ENCODE results near the gene NF1. TPM values are rescaled to one million over a fixed set of nuclear protein-coding genes. Genes with fewer than 3 reads are reported as not detected.

Gene NF1
- total and polyA plus RNA-seq, 2 donors (not counting 1 experiment from before 2014, with no cell fraction given), result 10.8 to 27.7 TPM

- Histone ChIP-seq H2AFZ (ENCODE audit: insufficient read depth, low read depth, low read length, poor library complexity, severe bottlenecking) (no peak overlapping the region), H3K4me2 (replicated peaks; ENCODE audit: low read depth, low read length, poor library complexity, severe bottlenecking) (no peak overlapping the region), H3K4me1 (ENCODE audit: control insufficient read depth in 2 of 2, insufficient read depth in 2 of 2, low read length in 2 of 2) (no peaks in the 10 kb centered on the region), H4K20me1 (ENCODE audit: control insufficient read depth, insufficient read depth, low read length, poor library complexity, severe bottlenecking) (no peaks in the 10 kb centered on the region), H3K4me3 (ENCODE audit: control extremely low read depth in 1 of 5, extremely low read depth in 1 of 5, insufficient read depth in 1 of 5, low read depth in 2 of 5, low read length in 4 of 5) (no peak overlapping the region), H3K9ac (ENCODE audit: low read length) (no peak overlapping the region), H3K27me3 (replicated peaks in 1 of 4; ENCODE audit: control extremely low read depth in 1 of 4, control insufficient read depth in 3 of 4, insufficient read depth in 4 of 4, low read length in 3 of 4) (no peaks in the 10 kb centered on the region), H3K36me3 (replicated peaks in 1 of 2; ENCODE audit: control extremely low read depth in 1 of 2, control insufficient read depth in 1 of 2, extremely low read depth in 1 of 2, insufficient read depth in 2 of 2, low read length in 1 of 2) (no peaks in the 10 kb centered on the region), H3K27ac (ENCODE audit: low read length in 2 of 2) (no peak overlapping the region), H3K9me3 (ENCODE audit: control extremely low read depth in 1 of 3, control insufficient read depth in 2 of 3, insufficient read depth in 1 of 3, low read length in 2 of 3) (no peaks in the 10 kb centered on the region), H3K79me2 (ENCODE audit: control insufficient read depth, insufficient read depth, low read length) (no peaks in the 10 kb centered on the region)
- no peak for TF ChIP-seq CTCF (IDR thresholded peaks at IDR 0.05)
- no peak for TF ChIP-seq EZH2 (IDR thresholded peaks at IDR 0.05; ENCODE audit: borderline replicate concordance, insufficient read depth, low read depth, low read length, poor library complexity, severe bottlenecking)
- ATAC-seq (ENCODE audit: low read depth) (no peak), DNase-seq (no peak)
- CTCF ChIA-PET, result interaction anchor here (0.8 to 1.0 kb wide), 3 partner anchors 13 to 178 kb away, joined by 3 read pairs; no protein-coding TSS in a partner anchor
- POLR2A ChIA-PET, result no interaction called here
- Mint-ChIP-seq H3K4me1 (no peaks in the 10 kb centered on the region), H3K27ac (no peak overlapping the region), H3K4me3 (no peak overlapping the region), H3K9me3 (ENCODE audit: insufficient read depth) (no peaks in the 10 kb centered on the region), H3K27me3 (no peaks in the 10 kb centered on the region)
- intact Hi-C loops (cut with micrococcal nuclease), result no loop called here
These were observed 116.7 kb downstream of the NF1 start for GRCh38 chr17:31211352-31212012.

GRCh38 chr17:31216031-31216751 lies 121.4 kb downstream of the NF1 start:
- H3K27me3 ChIP-seq (replicated peaks in 1 of 4; ENCODE audit: control extremely low read depth in 1 of 4, control insufficient read depth in 3 of 4, insufficient read depth in 4 of 4, low read length in 3 of 4), result no peaks in the 10 kb centered on the region
- no peaks in the 10 kb centered on the region for H3K4me1 Mint-ChIP-seq
- H3K4me1 ChIP-seq (ENCODE audit: control insufficient read depth in 2 of 2, insufficient read depth in 2 of 2, low read length in 2 of 2), result no peaks in the 10 kb centered on the region
- no peak overlapping the region for H3K9ac ChIP-seq (ENCODE audit: low read length)
- no peaks in the 10 kb centered on the region for H3K36me3 ChIP-seq (replicated peaks in 1 of 2; ENCODE audit: control extremely low read depth in 1 of 2, control insufficient read depth in 1 of 2, extremely low read depth in 1 of 2, insufficient read depth in 2 of 2, low read length in 1 of 2)
- no peak overlapping the region for H3K27ac ChIP-seq (ENCODE audit: low read length in 2 of 2)
- no peak overlapping the region for H3K4me2 ChIP-seq (replicated peaks; ENCODE audit: low read depth, low read length, poor library complexity, severe bottlenecking)
- H3K9me3 Mint-ChIP-seq (ENCODE audit: insufficient read depth), result no peaks in the 10 kb centered on the region
- DNase-seq (peak; percentile 63), ATAC-seq (ENCODE audit: low read depth) (no peak)
- no peak overlapping the region for H3K4me3 Mint-ChIP-seq
- H3K27ac Mint-ChIP-seq, result no peak overlapping the region
- ChIA-PET CTCF (interaction anchor here (0.6 to 5.5 kb wide), 32 partner anchors 8 to 1112 kb away, joined by 3 to 82 read pairs (median 4); partner anchors contain the start of genes CRLF3 and EVI2B), POLR2A (no interaction called here)
- H3K9me3 ChIP-seq (ENCODE audit: control extremely low read depth in 1 of 3, control insufficient read depth in 2 of 3, insufficient read depth in 1 of 3, low read length in 2 of 3), result no peaks in the 10 kb centered on the region
- intact Hi-C loops (cut with micrococcal nuclease), result loop anchor here (2.0 to 5.0 kb wide), 2 partner anchors 203 to 409 kb away; no protein-coding TSS in a partner anchor
- TF ChIP-seq CTCF (IDR thresholded peaks at IDR 0.05), result peak; percentile 82
- no peak for TF ChIP-seq EZH2 (IDR thresholded peaks at IDR 0.05; ENCODE audit: borderline replicate concordance, insufficient read depth, low read depth, low read length, poor library complexity, severe bottlenecking)
- no peak overlapping the region for H2AFZ ChIP-seq (ENCODE audit: insufficient read depth, low read depth, low read length, poor library complexity, severe bottlenecking)
- no peaks in the 10 kb centered on the region for H4K20me1 ChIP-seq (ENCODE audit: control insufficient read depth, insufficient read depth, low read length, poor library complexity, severe bottlenecking)
- 94% methylated on average over 2 of the region's 5 CpGs for WGBS (ENCODE audit: insufficient coverage)
- no peaks in the 10 kb centered on the region for H3K27me3 Mint-ChIP-seq
- H3K4me3 ChIP-seq (ENCODE audit: control extremely low read depth in 1 of 5, extremely low read depth in 1 of 5, insufficient read depth in 1 of 5, low read depth in 2 of 5, low read length in 4 of 5), result no peak overlapping the region
- no peaks in the 10 kb centered on the region for H3K79me2 ChIP-seq (ENCODE audit: control insufficient read depth, insufficient read depth, low read length)
